Activated CD4-positive, alpha-beta T cell treated with anti-CD3 and anti-CD28 coated beads for 24 hours (primary cell): Measurements from ENCODE around the gene DPP9.
A peak's percentile ranks its signal among the peaks of the same experiment; 100 is the strongest.
"Not testable (repeated sequence)": the region's sequence is repeated elsewhere in the genome, so short reads cannot be mapped to it uniquely, and the experiment has no call there.

Experiments used
- DNase-seq, 2 donors: peaks; one replicate each; pipeline ENCODE4 v3.0.0-alpha.2; 2020; ENCODE audit warnings: low read depth in 2 of 2

Gene DPP9

GRCh38 chr19:4723595-4724514 is at the start of gene DPP9:
DPP9 (minus strand) TSS chr19:4723842; CDS start chr19:4719906, 3,936 bp downstream.
- peak; percentile 90 to 92 for DNase-seq

- DNase-seq = no peak
These were observed 49.5 kb upstream of the DPP9 start for GRCh38 chr19:4773047-4773640.

GRCh38 chr19:4772566-4772965 is 48.9 kb upstream of the DPP9 start:
- no peak for DNase-seq

GRCh38 chr19:4768934-4769777 is 45.5 kb upstream of the DPP9 start:
- peak; percentile 70 to 72 for DNase-seq

GRCh38 chr19:4764393-4764660 is 40.7 kb upstream of the DPP9 start:
- no peak for DNase-seq

GRCh38 chr19:4763021-4763420 is 39.4 kb upstream of the DPP9 start:
- no peak for DNase-seq

GRCh38 chr19:4760285-4760650 is 36.6 kb upstream of the DPP9 start:
- no peak for DNase-seq

GRCh38 chr19:4759388-4760284 is 36.0 kb upstream of the DPP9 start:
- peak; percentile 33 to 53 for DNase-seq

- no peak for DNase-seq
These were observed 35.0 kb upstream of the DPP9 start for GRCh38 chr19:4758659-4759058.

- no peak for DNase-seq
These were observed 34.4 kb upstream of the DPP9 start for GRCh38 chr19:4758082-4758481.

- DNase-seq = no peak
These were observed 31.8 kb upstream of the DPP9 start for GRCh38 chr19:4755459-4755858.

GRCh38 chr19:4754248-4754647 is 30.6 kb upstream of the DPP9 start:
- DNase-seq = no peak

- no peak for DNase-seq
These were observed 26.4 kb upstream of the DPP9 start for GRCh38 chr19:4749870-4750590.

- DNase-seq = no peak
These were observed 24.9 kb upstream of the DPP9 start for GRCh38 chr19:4748589-4748988.

- DNase-seq = no peak
These were observed 24.5 kb upstream of the DPP9 start for GRCh38 chr19:4748185-4748584.

GRCh38 chr19:4745986-4746385 is 22.3 kb upstream of the DPP9 start:
- DNase-seq = no peak

GRCh38 chr19:4745175-4745574 is 21.5 kb upstream of the DPP9 start:
- not testable (repeated sequence) for DNase-seq

- DNase-seq = no peak
These were observed 21.0 kb upstream of the DPP9 start for GRCh38 chr19:4744451-4745174.

- DNase-seq = no peak
These were observed 19.3 kb upstream of the DPP9 start for GRCh38 chr19:4742723-4743646.
